HCT116 (cell line): ENCODE data around the gene ZNF580. TPM values are rescaled to one million over a fixed set of nuclear protein-coding genes. Genes with fewer than 3 reads are reported as not detected.

Experiments
- ATAC-seq: fragments of 200-7000 bp; cut with Tn5 transposase; 2 replicates; pipeline ENCODE4 v1.9.1; 2020; ENCODE audit warnings: mild to moderate bottlenecking, moderate library complexity
- BruUV-seq: library from RNA; stranded (reverse); fragments of 400-500 nt; replicated peaks from 2 replicates; lab custom pipeline; 2021; lab: Mats Ljungman, UMichigan
- CTCF ChIA-PET: fragments of 300-600 bp; sonication (Branson Sonifier 250); formaldehyde crosslinking; loops from one replicate; lab custom pipeline; 2021; ENCODE audit warnings: antibody characterized with exemption; lab: Charles Lee
- POLR2A ChIA-PET: fragments of 300-600, 350-600 bp; sonication (Branson Sonifier 250); formaldehyde crosslinking; loops from one replicate; lab custom pipeline; 2021; ENCODE audit warnings: antibody characterized with exemption; lab: Charles Lee
- RAD21 ChIA-PET, 2 experiments: fragments of 300-600 bp; sonication (Branson Sonifier 250); formaldehyde crosslinking; loops; one replicate each; lab custom pipeline; 2023; ENCODE audit warnings: low total read pairs in 2 of 2; ENCODE audit not compliant: uncharacterized antibody in 2 of 2, unreplicated experiment in 2 of 2, low non-redundant PET in 1 of 2; lab: Charles Lee
- DNase-seq: peaks from one replicate; pipeline ENCODE4 v3.0.0-alpha.2; 2010; ENCODE audit warnings: low read depth, low spot score
- H2AFZ ChIP-seq: fragments of 200-600 bp; shearing (Covaris generic), sonication (generic); 2 replicates; pipeline ENCODE4 v1.6.1; 2017; ENCODE audit warnings: low read depth, mixed run types, mixed read lengths, antibody characterized with exemption, low read length; ENCODE audit not compliant: poor library complexity, severe bottlenecking
- H3K27ac ChIP-seq: 2 replicates; pipeline ENCODE4 v1.5.1; 2012; ENCODE audit warnings: low read depth, low read length
- H3K27me3 ChIP-seq: fragments of 200-600 bp; sonication (generic); 2 replicates; pipeline ENCODE4 v1.6.1; 2016; ENCODE audit warnings: mixed run types, low read length, mixed read lengths; ENCODE audit not compliant: insufficient read depth
- H3K36me3 ChIP-seq, 2 experiments: fragments of 200-500 bp in 1 of 2; fragments of 200-600 bp in 1 of 2; sonication (Bioruptor generic) in 1 of 2; sonication (generic) in 1 of 2; 2 replicates each; pipeline versions ENCODE4 v1.5.1 to v1.6.1; 2014 to 2016; ENCODE audit warnings: low read length in 2 of 2, inconsistent platforms in 1 of 2, mixed read lengths in 1 of 2, mixed run types in 1 of 2; ENCODE audit not compliant: insufficient read depth in 2 of 2, control insufficient read depth in 1 of 2
- H3K4me1 ChIP-seq, 2 experiments: fragments of 200-600 bp in 1 of 2; sonication (generic) in 1 of 2; 2 replicates each; pipeline versions ENCODE4 v1.5.1 to v1.6.1; 2012 to 2017; ENCODE audit warnings: low read length in 2 of 2, inconsistent platforms in 1 of 2, mild to moderate bottlenecking in 1 of 2, mixed read lengths in 1 of 2, mixed run types in 1 of 2, moderate library complexity in 1 of 2; ENCODE audit not compliant: insufficient read depth in 2 of 2, control insufficient read depth in 1 of 2
- H3K4me2 ChIP-seq: fragments of 200-600 bp; sonication (generic); 2 replicates; pipeline ENCODE4 v1.6.1; 2017; ENCODE audit warnings: mixed run types, low read length, mixed read lengths
- H3K4me3 ChIP-seq, 2 experiments: fragments of 200-600 bp in 1 of 2; sonication (generic) in 1 of 2; replicated peaks in 1 of 2; 2 replicates each; pipeline ENCODE4 v1.5.1; 2011 to 2016; ENCODE audit warnings: low read length in 2 of 2, control low read depth in 1 of 2, low read depth in 1 of 2, mild to moderate bottlenecking in 1 of 2, mixed read lengths in 1 of 2, mixed run types in 1 of 2
- H3K79me2 ChIP-seq: fragments of 200-600 bp; sonication (generic); 2 replicates; pipeline ENCODE4 v1.6.1; 2017; ENCODE audit warnings: mild to moderate bottlenecking, mixed run types, low read length, moderate library complexity, mixed read lengths; ENCODE audit not compliant: insufficient read depth
- H3K9ac ChIP-seq: fragments of 200-600 bp; sonication (generic); 2 replicates; pipeline ENCODE4 v1.6.1; 2016; ENCODE audit warnings: low read length, mixed read lengths
- H3K9me2 ChIP-seq: fragments of 200-600 bp; sonication (generic), shearing (Covaris generic); 2 replicates; pipeline ENCODE4 v1.6.1; 2017; ENCODE audit warnings: mixed run types, mild to moderate bottlenecking, moderate library complexity; ENCODE audit not compliant: insufficient read depth
- H3K9me3 ChIP-seq, 2 experiments: fragments of 200-500 bp in 1 of 2; fragments of 200-600 bp in 1 of 2; sonication (Bioruptor generic) in 1 of 2; sonication (generic) in 1 of 2; 2 replicates each; pipeline ENCODE4 v1.6.1; 2014 to 2017; ENCODE audit warnings: low read length in 2 of 2, mixed read lengths in 2 of 2, inconsistent platforms in 1 of 2, low read depth in 1 of 2, mild to moderate bottlenecking in 1 of 2, mixed run types in 1 of 2, moderate library complexity in 1 of 2; ENCODE audit not compliant: control insufficient read depth in 1 of 2, insufficient read depth in 1 of 2
- H4K20me1 ChIP-seq: fragments of 200-600 bp; sonication (generic), shearing (Covaris generic); 2 replicates; pipeline ENCODE4 v1.6.1; 2017; ENCODE audit warnings: mixed run types, mild to moderate bottlenecking, moderate library complexity; ENCODE audit not compliant: insufficient read depth
- ATF3 ChIP-seq: IDR thresholded peaks from 2 replicates; pipeline ENCODE4 v1.6.1; 2012
- CBX3 ChIP-seq: IDR thresholded peaks from 2 replicates; pipeline ENCODE4 v1.6.1; 2012; ENCODE audit warnings: low read depth
- CEBPB ChIP-seq: IDR thresholded peaks from 2 replicates; pipeline ENCODE4 v1.6.1; 2012; ENCODE audit warnings: low read depth
- ELF1 ChIP-seq: IDR thresholded peaks from 2 replicates; pipeline ENCODE4 v1.6.1; 2012; ENCODE audit warnings: low read depth, borderline replicate concordance
- EZH2 ChIP-seq: fragments of 200-600 bp; sonication (generic); IDR thresholded peaks from 2 replicates; pipeline ENCODE4 v1.6.1; 2017; ENCODE audit warnings: antibody characterized with exemption, mixed run types
- EZH2phosphoT487 ChIP-seq: fragments of 200-600 bp; IDR thresholded peaks from 2 replicates; pipeline ENCODE4 v1.6.1; 2018; ENCODE audit warnings: antibody characterized with exemption, borderline replicate concordance
- JUND ChIP-seq: IDR thresholded peaks from 2 replicates; pipeline ENCODE4 v1.6.1; 2012
- POLR2AphosphoS5 ChIP-seq: IDR thresholded peaks from 2 replicates; pipeline ENCODE4 v1.6.1; 2011; ENCODE audit warnings: mild to moderate bottlenecking, low read depth, low read length, moderate library complexity
- RAD21 ChIP-seq: IDR thresholded peaks from 2 replicates; pipeline ENCODE4 v1.6.1; 2012; ENCODE audit warnings: low read depth, mild to moderate bottlenecking
- SIN3A ChIP-seq: IDR thresholded peaks from 2 replicates; pipeline ENCODE4 v1.6.1; 2012; ENCODE audit warnings: low read depth
- SRF ChIP-seq: IDR thresholded peaks from 2 replicates; pipeline ENCODE4 v1.6.1; 2012; ENCODE audit warnings: low read depth
- ZBTB33 ChIP-seq: IDR thresholded peaks from 2 replicates; pipeline ENCODE4 v1.6.1; 2011; ENCODE audit warnings: mild to moderate bottlenecking, low read length, moderate library complexity; ENCODE audit not compliant: insufficient replicate concordance; ENCODE audit errors: extremely low read depth
- ZFX ChIP-seq: fragments of 450-650 bp; IDR thresholded peaks from 2 replicates; pipeline ENCODE4 v1.6.1; 2017
- intact Hi-C: fragments of 100-400 bp; cut with micrococcal nuclease; formaldehyde crosslinking; loops from 2 replicates; pipeline ENCODE4 v1.10.0; 2022
- total RNA-seq: library from RNA; stranded (reverse); gene quantifications from one replicate; pipeline ENCODE4 v1.2.1, GENCODE V29; 2021; ENCODE audit not compliant: unreplicated experiment
- TF ChIP-seq, protein P1 (sequence below), 3 experiments: fragments of 200-600 bp in 1 of 3; sonication (generic) in 1 of 3; IDR thresholded peaks in 2 of 3; conservative IDR thresholded peaks in 1 of 3; 2 replicates each; pipeline ENCODE4 v1.5.1; 2012 to 2017; ENCODE audit warnings: low read depth in 2 of 3, low read length in 2 of 3, antibody characterized with exemption in 1 of 3, borderline replicate concordance in 1 of 3, control low read depth in 1 of 3, mild to moderate bottlenecking in 1 of 3, mixed read lengths in 1 of 3, mixed run types in 1 of 3, moderate library complexity in 1 of 3; ENCODE audit not compliant: insufficient read depth in 1 of 3
- TF ChIP-seq, protein P2 (sequence below): IDR thresholded peaks from 2 replicates; pipeline ENCODE4 v1.6.1; 2012; ENCODE audit warnings: low read depth

The ZNF580 gene
- total RNA-seq, 1 experiment from 2014 or later, result 36.7 TPM

- DNase-seq, result peak; percentile 69
- Histone ChIP-seq H3K79me2 (peaks cover 46% of the 10 kb centered on the region), H2AFZ (no peak within 1 kb of the TSS), H3K27me3 (no peaks in the 10 kb centered on the region), H3K4me1 (peaks cover 26 to 41% of the 10 kb centered on the region in 2 experiments), H3K9me2 (no peaks in the 10 kb centered on the region), H3K4me2 (peak within 1 kb of the TSS; percentile 86)
- CTCF ChIA-PET, result interaction anchor here (0.8 to 1.9 kb wide), 17 partner anchors 12 to 932 kb away, joined by 3 to 12 read pairs (median 4); partner anchors contain the start of genes U2AF2 and ZNF784
- intact Hi-C loops, result loop anchor here (1.0 kb wide), 1 partner anchor 89 kb away; no protein-coding TSS in a partner anchor
- TF ChIP-seq CEBPB (no peak), JUND (no peak), ATF3 (no peak), CBX3 (no peak), SIN3A (no peak), POLR2AphosphoS5 (no peak; the same call in none of the 2 replicates), EZH2 (no peak), ZBTB33 (no peak), SRF (no peak), RAD21 (peak; percentile 87), EZH2phosphoT487 (no peak), ZFX (peak; percentile 41; the same call in 1 of the 2 replicates), ELF1 (no peak)
- TF ChIP-seq, protein P1, sequence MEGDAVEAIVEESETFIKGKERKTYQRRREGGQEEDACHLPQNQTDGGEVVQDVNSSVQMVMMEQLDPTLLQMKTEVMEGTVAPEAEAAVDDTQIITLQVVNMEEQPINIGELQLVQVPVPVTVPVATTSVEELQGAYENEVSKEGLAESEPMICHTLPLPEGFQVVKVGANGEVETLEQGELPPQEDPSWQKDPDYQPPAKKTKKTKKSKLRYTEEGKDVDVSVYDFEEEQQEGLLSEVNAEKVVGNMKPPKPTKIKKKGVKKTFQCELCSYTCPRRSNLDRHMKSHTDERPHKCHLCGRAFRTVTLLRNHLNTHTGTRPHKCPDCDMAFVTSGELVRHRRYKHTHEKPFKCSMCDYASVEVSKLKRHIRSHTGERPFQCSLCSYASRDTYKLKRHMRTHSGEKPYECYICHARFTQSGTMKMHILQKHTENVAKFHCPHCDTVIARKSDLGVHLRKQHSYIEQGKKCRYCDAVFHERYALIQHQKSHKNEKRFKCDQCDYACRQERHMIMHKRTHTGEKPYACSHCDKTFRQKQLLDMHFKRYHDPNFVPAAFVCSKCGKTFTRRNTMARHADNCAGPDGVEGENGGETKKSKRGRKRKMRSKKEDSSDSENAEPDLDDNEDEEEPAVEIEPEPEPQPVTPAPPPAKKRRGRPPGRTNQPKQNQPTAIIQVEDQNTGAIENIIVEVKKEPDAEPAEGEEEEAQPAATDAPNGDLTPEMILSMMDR (IDR thresholded peaks at IDR 0.05 in 2 of 3, conservative IDR thresholded peaks at IDR 0.05 in 1 of 3; ENCODE audit: borderline replicate concordance in 1 of 3, insufficient read depth in 1 of 3, low read depth in 2 of 3, low read length in 2 of 3), result peak in 2 of 3 experiments; percentile 76 to 77; a peak in 5 of 6 replicates
- TF ChIP-seq, protein P2, sequence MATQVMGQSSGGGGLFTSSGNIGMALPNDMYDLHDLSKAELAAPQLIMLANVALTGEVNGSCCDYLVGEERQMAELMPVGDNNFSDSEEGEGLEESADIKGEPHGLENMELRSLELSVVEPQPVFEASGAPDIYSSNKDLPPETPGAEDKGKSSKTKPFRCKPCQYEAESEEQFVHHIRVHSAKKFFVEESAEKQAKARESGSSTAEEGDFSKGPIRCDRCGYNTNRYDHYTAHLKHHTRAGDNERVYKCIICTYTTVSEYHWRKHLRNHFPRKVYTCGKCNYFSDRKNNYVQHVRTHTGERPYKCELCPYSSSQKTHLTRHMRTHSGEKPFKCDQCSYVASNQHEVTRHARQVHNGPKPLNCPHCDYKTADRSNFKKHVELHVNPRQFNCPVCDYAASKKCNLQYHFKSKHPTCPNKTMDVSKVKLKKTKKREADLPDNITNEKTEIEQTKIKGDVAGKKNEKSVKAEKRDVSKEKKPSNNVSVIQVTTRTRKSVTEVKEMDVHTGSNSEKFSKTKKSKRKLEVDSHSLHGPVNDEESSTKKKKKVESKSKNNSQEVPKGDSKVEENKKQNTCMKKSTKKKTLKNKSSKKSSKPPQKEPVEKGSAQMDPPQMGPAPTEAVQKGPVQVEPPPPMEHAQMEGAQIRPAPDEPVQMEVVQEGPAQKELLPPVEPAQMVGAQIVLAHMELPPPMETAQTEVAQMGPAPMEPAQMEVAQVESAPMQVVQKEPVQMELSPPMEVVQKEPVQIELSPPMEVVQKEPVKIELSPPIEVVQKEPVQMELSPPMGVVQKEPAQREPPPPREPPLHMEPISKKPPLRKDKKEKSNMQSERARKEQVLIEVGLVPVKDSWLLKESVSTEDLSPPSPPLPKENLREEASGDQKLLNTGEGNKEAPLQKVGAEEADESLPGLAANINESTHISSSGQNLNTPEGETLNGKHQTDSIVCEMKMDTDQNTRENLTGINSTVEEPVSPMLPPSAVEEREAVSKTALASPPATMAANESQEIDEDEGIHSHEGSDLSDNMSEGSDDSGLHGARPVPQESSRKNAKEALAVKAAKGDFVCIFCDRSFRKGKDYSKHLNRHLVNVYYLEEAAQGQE, result no peak
- TF ChIP-seq, all 23 proteins: peak for 3
- RAD21 ChIA-PET, result interaction anchor here in 1 of 2 experiments (1.0 kb wide), 1 partner anchor 88 kb away, joined by 4 read pairs; no protein-coding TSS in a partner anchor
- peak within 1 kb of the TSS; percentile 98 for H3K27ac ChIP-seq
- no TSS peak for BruUV-seq
- peaks cover 5 to 21% of the 10 kb centered on the region in 2 experiments; a peak in 2 of 4 replicates for H3K36me3 ChIP-seq
- H3K9ac ChIP-seq, result peak within 1 kb of the TSS; percentile 92
- POLR2A ChIA-PET, result interaction anchor here (0.8 to 1.6 kb wide), 6 partner anchors 14 to 198 kb away, joined by 3 to 10 read pairs (median 4); partner anchors contain the start of genes UBE2S, ZNF628 and ZNF784
- H4K20me1 ChIP-seq, result no peaks in the 10 kb centered on the region
- ATAC-seq, result peak; percentile 62
- peak within 1 kb of the TSS; percentile 89 to 93 for H3K4me3 ChIP-seq
- H3K9me3 ChIP-seq, result no peaks in the 10 kb centered on the region
Observed at GRCh38 chr19:55605637-55606470, 34.9 kb upstream of the ZNF580 start, which contains the start of gene ZNF865. Gene ZNF865 (plus strand): TSS chr19:55605647. CDS start chr19:55613619, 7,972 bp downstream.
